CD4-positive, alpha-beta T cell treated with Interleukin-6 at 100 ng/mL for 8 hours (primary cell): ENCODE measurements around the gene PNCK.
"Not testable (repeated sequence)": the region's sequence is repeated elsewhere in the genome, so short reads cannot be mapped to it uniquely, and the experiment has no call there.

Source experiments
- DNase-seq: peaks from one replicate; pipeline ENCODE4 v3.0.0-alpha.2; 2020; ENCODE audit warnings: mixed read lengths, low spot score

The PNCK gene

DNA sequence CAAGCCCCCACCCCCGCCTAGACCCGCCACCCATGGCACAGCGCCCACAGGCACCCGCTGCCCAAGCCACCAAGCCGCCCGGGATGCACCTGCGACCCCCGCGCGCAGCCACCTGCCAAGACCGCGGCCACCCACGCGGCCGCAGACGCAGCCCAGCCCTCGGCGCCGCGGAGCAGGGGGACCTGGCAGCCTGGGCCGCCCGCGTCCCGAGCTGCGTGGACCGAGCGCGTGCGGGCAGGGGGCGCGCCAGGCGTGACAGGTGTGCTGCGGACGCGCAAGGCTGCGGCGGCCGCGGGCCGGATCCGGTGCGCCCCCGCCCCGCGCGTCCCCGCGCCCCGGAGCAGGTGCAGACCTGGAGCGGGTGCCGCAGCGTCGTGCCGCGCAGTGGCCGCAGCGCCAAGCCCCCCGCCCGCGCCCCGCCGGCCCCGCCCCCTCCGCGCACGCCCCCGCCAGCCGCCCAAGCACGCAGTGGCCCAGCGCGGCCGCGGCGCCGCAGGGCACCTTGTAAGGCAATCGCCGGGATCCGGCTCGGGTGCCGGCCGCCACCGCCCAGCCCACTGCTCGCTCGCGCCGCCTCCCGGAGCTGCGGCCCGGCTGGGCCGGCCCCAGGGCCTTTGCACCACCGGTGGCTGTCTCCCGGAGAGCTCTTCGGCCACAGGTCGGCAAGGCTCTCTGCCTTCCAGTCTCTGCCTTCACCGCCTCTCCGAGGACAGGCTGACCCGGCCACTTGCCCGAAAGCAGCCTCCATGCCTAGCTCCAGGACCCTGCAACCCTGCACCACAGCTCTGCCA lies at the start of gene PNCK:
Gene PNCK (minus strand): TSS at position 386 of the 791 bp plus-strand sequence. CDS start 737 bp downstream, outside the sequence.
- no peak for DNase-seq

DNA sequence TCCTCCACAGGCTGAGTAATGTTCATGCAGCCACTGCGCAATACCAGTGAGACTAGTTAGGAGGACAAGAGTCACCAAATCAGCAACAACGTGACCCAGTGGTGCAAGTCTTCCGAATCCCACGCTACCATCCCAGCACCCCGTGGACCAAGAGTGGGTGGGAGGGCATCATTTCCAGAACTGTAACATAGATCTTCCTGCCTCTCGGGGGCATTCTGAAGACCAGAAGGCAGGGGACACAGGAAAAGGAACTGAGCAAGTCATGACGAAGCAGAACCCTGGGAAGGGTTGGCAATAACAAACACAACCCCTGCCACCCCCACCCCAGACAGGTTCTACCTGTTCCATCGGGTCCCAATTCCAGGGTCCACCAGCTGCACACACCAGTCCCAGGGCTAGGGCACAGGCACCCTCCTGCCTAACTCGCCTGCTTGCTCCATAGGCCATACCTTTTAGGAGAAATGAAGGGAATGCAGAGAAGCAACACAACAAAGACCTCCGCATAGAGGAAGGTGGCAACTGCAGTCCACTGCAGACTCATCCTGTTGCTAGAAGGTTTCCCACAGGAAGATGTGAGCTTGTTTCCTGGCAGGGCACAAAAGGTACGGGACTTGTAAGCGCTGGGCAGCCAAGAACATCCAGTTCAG lies 49.2 kb upstream of the PNCK start:
- DNase-seq = no peak

DNA sequence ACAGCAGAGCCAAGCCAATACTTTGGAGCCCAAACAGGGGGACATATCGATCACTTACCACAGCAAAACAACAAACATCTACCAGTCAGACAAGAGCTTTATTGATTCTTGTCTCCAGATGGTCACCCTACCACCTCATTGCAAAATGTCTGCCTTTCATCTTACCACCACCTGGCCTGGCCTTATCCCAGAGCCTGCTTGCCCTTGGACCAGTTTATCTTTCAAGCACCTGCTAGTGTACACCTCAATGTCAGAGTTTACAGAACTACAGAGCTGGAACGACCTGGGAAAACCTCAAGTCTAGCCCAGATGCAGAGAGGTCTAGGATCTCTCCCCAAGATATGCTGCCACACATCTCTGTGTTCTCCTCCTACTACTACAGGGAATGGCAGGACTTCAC lies 46.1 kb upstream of the PNCK start:
- no peak for DNase-seq

DNA sequence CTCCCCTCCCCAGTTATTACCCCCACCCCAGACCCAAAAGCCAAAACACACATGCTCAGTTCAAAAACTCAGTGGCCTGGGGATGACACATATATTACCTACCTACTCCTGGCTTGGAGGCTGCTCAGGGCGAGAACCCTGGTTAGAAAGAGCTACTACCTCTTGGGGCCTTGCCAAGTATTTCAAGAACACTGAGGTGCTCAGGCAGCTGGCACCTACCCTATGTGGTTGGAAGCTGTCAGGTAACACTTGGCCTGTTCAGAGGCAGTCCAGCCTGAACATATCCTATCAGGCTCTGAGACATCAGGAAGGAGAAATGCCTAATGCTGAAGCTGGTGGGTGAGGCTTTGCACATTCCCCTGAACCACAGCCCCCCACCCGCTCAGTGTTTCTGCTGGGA lies 45.6 kb upstream of the PNCK start:
- DNase-seq = no peak

DNA sequence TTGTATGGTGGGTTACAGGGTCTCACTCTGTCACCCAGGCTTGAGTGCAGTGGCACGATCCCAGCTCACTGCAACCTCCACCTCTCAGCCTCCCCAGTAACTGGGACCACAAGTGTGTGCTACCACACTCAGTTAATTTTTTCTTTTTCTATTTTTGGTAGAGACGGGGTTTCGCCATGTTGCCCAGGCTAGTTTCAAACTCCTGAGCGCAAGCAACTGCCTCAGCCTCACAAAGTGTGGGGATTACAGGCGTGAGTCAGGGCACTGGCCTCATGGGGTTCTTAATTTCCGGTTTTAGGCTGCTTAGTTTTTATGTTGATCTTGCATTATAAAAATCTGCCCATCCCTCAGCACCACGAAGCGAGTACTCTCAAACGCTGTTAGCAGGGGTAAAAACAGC lies 43.8 kb upstream of the PNCK start:
- no peak for DNase-seq

DNA sequence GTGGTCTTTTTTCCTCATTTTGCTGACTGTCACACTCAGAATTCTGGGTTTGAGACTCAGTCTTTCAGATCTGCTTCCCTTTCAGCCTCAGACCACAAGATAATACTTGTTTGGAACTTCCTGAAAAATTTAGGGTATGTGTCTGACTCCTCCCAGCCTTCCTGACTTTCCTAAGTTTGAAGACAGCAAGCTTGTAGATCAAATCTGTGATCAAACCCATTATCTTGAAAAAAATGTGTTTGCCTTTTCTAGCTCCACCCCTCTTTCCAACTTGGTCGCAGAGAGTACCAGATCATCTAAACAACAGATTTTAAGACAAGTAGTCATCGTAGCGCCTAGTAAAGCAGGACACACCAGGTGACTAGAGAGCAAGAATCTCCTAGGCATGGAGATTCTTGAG lies 40.6 kb upstream of the PNCK start:
- no peak for DNase-seq

DNA sequence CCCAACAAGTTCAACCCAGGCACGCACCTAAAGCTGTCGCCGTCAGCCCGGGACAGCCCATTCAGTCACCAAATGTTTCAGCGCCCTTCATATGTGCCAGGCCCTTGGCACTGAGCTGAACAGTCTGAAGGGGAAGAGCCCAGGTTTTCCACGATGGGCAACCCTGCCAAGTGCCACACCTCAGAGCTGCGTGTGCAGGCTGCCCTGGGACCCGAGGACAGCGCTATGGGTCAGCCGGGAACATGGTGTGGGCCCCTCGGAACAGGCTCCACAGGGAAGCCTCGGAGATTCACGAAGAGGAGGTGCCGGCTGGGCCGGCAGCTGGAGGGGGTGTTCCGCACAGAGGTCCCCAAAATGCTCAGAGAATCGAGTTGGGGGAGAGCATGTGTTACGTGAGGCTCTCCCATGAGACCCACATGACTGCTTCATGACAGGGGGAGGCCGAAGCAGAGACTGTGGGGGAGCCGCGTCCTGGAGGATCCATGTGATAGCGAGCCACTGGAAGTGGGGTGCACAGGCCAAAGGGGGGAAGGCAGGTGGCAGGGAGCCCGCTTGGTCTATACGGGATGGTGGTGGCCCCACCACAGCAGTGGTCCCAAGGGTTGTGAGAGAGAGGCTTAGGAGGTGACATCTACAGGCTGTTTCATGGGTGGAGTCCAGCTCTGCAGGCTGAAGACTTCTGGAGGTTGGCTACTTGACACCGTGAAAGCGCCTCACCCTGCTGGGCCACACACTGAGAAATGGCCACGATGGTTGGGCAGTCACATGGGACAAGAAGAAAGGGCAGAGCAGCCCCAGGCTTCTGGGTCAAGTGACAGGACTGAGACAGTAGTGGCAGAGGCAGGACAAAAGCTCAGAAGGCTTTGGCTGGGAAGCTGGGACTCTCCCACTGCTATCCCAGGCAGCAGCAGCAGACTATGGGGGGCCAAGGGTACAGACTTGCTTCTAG lies 36.4 kb upstream of the PNCK start:
- no peak for DNase-seq

DNA sequence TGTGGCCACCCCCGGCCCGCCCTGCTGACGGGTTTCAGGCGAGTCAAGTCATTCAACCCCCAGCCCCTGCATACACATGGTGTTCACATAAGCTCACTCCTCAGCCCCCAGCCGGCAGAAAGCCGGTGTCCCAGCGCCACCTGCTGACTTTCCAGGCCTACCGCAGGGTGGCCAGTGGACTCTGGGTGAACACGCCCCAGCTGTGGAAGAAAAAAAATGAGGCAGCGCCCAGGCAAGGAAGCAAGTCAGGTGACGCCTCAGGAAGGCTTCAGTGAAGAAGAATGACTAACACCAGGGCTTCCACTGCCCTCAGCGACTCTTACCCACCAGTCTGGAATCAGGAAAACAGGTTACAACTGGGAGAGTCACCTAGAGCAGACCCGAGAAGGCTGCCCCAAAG lies 34.8 kb upstream of the PNCK start:
- DNase-seq = peak; percentile 28

DNA sequence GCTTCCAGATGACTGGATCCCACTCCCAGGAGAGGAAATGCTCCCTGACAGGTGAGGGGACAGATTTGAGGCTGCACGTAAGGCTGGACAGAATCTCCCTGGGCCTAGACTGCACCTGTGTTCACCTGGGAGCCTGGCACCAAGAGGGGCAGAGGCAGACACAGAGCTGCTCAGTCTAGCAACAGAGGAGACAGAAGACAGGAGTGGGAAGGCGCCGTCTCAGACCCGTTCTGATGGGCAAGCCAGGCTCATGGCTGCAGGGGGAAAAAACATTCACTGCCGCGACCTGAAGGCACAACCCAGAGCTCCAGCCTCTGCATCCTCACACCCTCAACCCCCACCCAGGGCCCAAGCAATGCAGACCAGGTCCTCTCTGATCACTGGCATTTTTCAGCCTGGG lies 33.8 kb upstream of the PNCK start:
- no peak for DNase-seq

DNA sequence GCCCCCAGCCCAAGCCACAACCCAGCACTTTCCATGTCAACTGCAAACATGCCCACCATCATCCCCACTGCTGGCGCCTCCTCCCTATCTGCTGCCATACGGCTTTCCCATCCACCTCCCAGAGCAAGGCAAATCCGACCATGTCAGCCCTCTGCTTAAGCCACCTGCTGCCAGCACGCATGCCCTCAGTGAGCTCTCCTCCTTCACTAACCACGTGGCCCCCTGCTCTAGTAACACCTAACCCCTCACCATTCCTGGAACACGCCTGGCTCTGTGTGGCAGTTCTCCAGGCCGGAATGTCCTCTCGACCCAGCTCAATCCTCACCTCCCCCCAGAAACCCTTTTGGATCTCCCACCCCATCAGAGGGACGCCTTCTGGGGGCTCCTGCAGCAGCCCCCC lies 33.2 kb upstream of the PNCK start:
- DNase-seq = no peak

DNA sequence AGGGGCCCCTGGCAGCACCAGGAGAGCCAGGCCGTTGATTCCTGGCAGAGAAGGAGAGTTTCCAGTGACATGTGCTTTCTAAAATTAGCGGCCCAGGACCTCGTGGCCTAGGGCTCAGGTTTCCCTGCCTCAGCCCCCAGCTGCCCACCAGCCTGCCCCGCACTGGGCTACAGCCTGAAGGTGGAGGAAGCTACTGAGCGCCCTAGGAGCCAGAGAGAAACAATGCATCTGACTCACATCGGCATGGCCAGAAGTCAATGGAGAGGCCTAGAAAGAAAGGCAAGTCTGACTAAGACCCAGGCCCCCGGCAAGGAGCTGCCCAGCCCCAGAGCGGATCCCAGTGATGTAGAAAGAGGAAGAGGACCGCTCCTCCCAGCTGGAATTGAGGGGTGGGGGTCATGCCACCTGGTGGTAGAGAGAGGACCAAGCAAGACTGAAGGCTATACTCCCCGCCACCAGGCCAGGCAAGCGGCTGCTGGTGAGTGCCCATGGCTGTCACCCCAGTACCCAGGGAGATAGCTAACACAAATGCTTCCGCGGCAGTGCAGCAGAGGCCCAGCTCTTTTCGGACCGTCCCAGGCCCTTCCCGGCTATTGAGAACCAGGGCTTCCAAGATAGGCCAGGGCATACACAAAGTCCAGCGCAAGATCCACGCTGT lies 31.9 kb upstream of the PNCK start:
- DNase-seq = not testable (repeated sequence)

DNA sequence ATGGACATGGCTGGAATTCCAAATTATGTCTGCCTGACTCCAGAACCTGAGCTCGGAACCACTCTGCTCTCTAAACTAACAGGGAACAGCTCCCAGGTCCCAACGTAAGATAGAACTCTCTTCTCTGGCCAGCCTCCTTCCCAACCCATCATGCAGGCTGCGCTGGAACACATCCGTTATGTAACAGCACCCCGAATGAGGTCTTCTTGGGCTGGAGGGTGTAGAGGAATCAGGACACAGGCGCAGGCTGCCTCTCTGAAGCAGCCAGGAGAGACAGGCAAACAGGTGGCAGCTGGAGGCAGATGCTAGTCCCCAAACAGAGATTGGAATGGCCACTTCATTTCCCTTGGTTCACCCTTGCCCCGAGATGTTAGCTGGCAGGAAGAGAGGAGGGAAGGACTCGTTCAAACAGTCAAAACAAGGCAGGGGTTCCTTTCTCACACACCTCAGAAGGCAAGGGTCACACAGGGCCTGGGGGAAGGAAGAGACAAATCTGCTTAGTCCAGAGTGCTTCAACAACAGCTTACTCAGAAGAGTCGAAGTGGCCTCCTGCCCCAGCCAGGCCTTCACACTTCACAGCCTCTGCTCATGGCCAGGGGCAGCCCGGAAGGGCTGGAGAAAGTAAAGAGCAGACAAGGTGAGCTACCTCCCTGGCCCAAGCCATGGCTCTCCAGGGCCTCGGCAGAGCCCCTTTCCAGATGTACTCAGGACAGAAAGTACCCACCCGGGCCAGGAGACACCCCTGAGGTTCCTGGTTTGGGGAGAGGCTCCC lies 31.2 kb upstream of the PNCK start:
- not testable (repeated sequence) for DNase-seq

DNA sequence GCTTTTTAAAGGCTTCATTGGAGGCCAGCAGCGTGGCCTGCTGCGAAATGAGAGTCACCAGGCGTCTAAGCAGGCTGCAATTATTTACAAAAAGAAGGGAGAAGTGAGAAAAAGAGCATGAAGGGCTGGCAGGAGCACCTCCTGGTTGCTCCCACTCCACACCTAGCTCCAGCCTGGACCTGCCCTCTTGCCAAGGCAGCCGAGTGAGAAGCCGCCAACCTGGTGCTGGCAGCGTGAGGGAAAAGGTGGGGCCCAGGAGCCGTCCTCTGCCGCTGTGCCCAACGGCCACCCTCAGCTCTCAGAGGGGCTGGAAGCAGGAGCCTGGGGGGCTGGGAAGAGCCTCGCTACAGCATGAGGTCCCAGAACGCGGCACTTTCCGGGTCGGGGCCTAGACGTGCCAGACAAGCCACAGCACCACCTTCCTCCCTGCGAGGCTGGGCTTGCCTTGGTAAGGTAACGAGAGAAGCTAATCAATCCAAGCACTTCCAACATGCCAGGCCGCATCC lies 30.5 kb upstream of the PNCK start:
- no peak for DNase-seq

DNA sequence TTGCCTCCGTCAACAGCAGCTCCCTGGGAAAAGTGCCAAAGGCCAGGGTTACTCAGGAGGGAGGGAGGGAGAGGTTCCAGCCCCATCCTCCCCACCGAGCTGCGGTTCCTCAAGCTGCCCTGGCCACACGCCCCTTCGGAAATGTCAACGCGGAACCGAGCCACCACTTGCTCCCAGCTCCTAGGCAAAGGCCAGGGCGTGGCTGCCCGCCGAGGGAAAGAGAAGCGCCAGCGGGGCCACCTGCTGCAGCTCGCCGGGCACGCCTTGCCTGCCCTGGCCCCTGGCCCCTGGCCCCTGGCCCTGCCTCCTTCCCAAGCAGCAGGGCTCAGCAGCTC lies 29.4 kb upstream of the PNCK start:
- no peak for DNase-seq

DNA sequence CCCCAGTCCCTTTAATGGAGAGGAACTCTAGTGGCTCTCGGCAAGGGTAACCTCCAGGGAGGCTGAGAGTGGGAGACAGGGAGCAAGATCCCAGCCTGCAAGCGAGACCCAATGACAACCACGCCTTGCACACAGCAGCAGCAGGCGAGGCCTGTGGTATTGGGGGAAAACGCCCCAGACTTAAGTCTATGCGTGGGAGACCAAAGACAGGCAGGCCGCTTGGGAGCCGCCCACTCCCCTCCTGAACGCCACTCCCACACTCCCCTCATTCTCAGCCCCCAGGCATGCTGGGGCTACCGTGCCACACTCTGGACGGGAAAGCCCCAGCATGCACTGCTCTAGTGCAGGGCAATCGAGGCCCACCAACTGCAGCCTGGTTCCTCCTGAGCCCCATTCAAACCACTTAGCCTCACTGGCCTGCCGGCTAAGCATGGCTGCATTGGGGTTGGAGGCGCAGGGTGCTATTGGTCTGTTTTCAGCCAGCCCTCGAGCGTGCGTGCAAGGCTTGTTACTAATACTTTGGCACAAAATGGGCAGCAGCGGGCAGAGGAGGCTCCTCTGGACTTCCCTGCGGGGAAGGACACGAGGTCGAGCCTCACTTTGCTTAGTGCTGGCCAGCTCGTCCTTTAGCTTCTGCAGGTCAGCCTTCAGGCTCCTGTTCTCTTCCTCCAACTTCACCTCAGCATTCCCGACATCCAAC lies 28.9 kb upstream of the PNCK start:
- no peak for DNase-seq

DNA sequence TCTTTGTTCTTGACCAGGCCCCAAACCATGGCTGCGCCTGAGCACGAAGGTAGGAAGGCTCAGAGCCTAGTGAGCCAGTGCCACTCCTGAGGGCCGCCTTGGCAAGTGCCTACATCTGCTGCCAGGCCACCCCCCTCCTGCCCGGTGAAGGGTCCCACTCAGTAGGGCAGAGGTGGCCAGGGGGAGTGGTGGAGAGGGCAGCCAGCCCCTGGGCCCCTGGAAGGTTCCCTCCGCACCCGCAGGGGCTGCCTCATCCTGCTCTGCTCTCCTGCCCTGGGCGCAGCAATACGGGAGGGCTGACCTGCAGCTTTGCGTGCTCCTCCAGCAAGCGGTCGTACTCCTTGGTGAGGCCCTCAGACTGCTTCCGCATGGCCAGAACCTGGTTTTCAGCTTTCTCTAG lies 28.1 kb upstream of the PNCK start:
- DNase-seq = no peak

DNA sequence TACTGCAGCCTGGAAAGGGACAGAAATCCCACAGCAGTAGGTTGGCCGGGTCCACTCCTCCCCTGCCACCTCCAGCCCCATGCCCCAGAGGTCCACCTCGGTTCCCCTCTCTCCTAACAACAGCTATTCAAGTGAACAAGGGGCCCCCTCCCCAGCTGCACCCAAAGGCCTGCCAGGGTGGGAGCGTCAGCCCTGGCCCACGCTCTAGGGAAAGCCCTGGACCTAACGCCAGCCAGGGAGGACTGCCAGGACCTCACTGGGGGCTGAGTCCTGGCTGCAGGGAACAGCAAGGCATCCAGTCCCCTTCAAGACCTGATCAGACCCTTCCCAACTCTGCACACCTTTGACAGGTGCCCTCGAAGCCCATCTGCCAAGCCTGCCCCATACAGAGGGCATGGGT lies 27.4 kb upstream of the PNCK start:
- no peak for DNase-seq

DNA sequence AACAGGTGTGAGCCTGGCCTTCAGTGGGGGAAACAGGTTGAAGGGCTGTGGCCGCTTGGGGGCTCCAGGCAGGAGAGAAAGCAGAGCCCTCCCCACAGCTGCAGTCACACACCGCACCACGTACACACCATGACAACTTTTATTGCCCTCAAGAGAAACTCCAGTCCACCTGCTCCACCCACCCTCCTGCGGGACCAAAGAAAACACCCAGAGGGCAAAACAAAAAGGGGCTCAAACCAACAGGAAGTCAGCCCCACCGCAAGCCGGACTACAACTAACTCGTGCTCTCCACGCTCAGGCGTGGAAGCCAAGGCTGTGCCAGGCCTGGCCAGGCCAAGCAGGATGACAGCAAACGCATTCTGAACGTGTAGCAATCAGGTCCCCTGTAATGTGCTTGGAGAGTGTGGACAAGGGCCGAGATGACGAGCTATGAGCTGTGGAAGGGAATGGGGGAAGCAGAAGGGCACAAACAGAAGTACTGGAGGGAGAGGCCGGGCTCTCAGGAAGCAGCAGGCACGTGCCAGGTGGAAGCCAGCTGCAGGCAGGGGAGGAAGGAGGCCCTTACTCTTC lies 26.8 kb upstream of the PNCK start:
- DNase-seq = no peak

DNA sequence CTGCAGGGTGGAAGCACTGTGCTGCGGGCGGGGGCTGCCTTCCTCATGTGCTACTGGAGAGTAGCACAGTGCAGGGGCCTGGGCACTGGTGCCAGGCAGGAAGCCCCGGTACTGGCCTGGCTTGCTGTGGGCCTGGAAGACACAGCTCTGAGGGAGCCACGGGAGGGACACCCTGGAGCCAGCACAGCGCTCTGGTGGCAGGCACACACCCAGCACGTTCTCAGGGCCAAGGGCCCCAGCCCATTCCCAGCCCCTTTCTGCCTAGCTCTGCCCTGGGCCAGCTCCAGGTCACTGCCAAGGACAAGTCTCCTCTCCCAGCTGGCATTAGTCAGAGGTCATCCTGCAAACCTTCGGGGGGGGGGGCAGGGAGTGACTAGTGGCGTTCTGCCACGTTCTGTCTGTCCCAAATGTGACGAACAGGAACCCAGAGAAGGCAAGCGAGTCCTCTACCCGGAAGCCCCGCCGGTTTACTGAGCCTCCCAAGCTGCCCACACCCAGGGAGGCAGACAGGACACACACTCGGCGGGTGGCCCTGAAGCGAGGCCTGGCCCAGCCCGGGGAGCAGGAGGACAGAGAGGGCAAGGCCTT lies 26.3 kb upstream of the PNCK start:
- not testable (repeated sequence) for DNase-seq
